ENCODE data around the gene PRDM5.
"Not testable (repeated sequence)": the region's sequence is repeated elsewhere in the genome, so short reads cannot be mapped to it uniquely, and the experiment has no call there.

Gene PRDM5

GRCh38 chr4:120750152-120750525 is 172.4 kb downstream of the PRDM5 start:
- no peak for DNase-seq

- DNase-seq = peak in 1 of 5 experiments; percentile 65
Measured at GRCh38 chr4:120749445-120750151, 172.9 kb downstream of the PRDM5 start.

GRCh38 chr4:120741636-120742035 is 180.9 kb downstream of the PRDM5 start:
- not testable (repeated sequence) for DNase-seq

- DNase-seq = no peak
Measured at GRCh38 chr4:120736312-120736711, 186.2 kb downstream of the PRDM5 start.

GRCh38 chr4:120733968-120734367 is 188.6 kb downstream of the PRDM5 start:
- no peak for DNase-seq

- DNase-seq = no peak
Measured at GRCh38 chr4:120733054-120733453, 189.5 kb downstream of the PRDM5 start.

- no peak for DNase-seq
Measured at GRCh38 chr4:120731561-120731960, 191.0 kb downstream of the PRDM5 start.

GRCh38 chr4:120730777-120731320 is 191.7 kb downstream of the PRDM5 start:
- DNase-seq = no peak

GRCh38 chr4:120728892-120729675 is 193.4 kb downstream of the PRDM5 start:
- peak in 1 of 5 experiments; percentile 30 for DNase-seq

- DNase-seq = no peak
Measured at GRCh38 chr4:120725639-120726580, 196.6 kb downstream of the PRDM5 start.

GRCh38 chr4:120724656-120725055 is 197.9 kb downstream of the PRDM5 start:
- no peak for DNase-seq

- no peak for DNase-seq
Measured at GRCh38 chr4:120723986-120724385, 198.5 kb downstream of the PRDM5 start.

- no peak for DNase-seq
Measured at GRCh38 chr4:120723105-120723504, 199.4 kb downstream of the PRDM5 start.

- no peak for DNase-seq
Measured at GRCh38 chr4:120722655-120723054, 199.9 kb downstream of the PRDM5 start.

- DNase-seq = no peak
Measured at GRCh38 chr4:120720354-120720934, 202.1 kb downstream of the PRDM5 start.

GRCh38 chr4:120718979-120719566 is 203.5 kb downstream of the PRDM5 start:
- DNase-seq = peak in 1 of 5 experiments; percentile 45

- no peak for DNase-seq
Measured at GRCh38 chr4:120716346-120716745, 206.2 kb downstream of the PRDM5 start.

GRCh38 chr4:120714417-120715010 is 208.0 kb downstream of the PRDM5 start:
- no peak for DNase-seq

- DNase-seq = no peak
Measured at GRCh38 chr4:120709991-120710390, 212.5 kb downstream of the PRDM5 start.

GRCh38 chr4:120704538-120704937 is 218.0 kb downstream of the PRDM5 start:
- DNase-seq = no peak

GRCh38 chr4:120703908-120704307 is 218.6 kb downstream of the PRDM5 start:
- no peak for DNase-seq

Data from T-helper 2 cell (primary cell).